ENCODE data around the gene CNTN1. TPM values are rescaled to one million over a fixed set of nuclear protein-coding genes. Genes with fewer than 3 reads are reported as not detected.

The CNTN1 gene
- total RNA-seq, 2 donors from 2014 or later: 1.3 to 3.1 TPM

DNA sequence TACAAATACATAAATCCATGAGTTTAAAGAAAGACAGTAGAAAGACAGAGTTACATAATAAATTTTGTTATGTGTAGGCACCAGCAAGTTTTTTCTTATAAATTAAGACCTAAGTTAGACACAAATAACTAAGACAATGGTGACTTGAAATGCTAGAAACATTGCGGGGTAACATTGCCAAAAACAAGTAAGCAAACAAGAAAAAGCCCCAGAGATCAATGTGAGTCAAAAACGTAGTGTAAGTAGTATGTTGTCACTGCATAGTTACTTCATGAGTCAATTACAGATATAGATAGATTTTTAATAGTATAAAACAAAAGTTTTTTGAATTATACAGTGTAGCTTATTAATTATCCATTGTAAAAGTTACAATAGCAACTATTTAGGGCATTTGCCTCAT is 83.4 kb downstream of the CNTN1 start:
- TF ChIP-seq POLR2A (IDR thresholded peaks at IDR 0.05) (no peak), CTCF (IDR thresholded peaks at IDR 0.05) (no peak)
- H3K36me3 ChIP-seq (replicated peaks in 1 of 2; ENCODE audit: insufficient read depth in 1 of 2, low read depth in 2 of 2): no peaks in the 10 kb centered on the region
- no peaks in the 10 kb centered on the region for H3K4me1 ChIP-seq
- WGBS, 2 donors: 48 to 49% methylated on average over 2 of the region's 2 CpGs
- H3K27me3 ChIP-seq: no peaks in the 10 kb centered on the region
- no peak for DNase-seq
- intact Hi-C loops (cut with DNase I): no loop called here
- ATAC-seq: no peak
- no peak overlapping the region for H3K27ac ChIP-seq
- H3K4me3 ChIP-seq: no peak overlapping the region
- H3K9me3 ChIP-seq: no peaks in the 10 kb centered on the region

GRCh38 chr12:40784102-40784501 is 91.9 kb downstream of the CNTN1 start:
- intact Hi-C loops (cut with DNase I): no loop called here
- Histone ChIP-seq H3K9me3 (no peaks in the 10 kb centered on the region), H3K4me3 (no peak overlapping the region), H3K4me1 (no peaks in the 10 kb centered on the region), H3K36me3 (replicated peaks in 1 of 2; ENCODE audit: insufficient read depth in 1 of 2, low read depth in 2 of 2) (no peaks in the 10 kb centered on the region), H3K27ac (no peak overlapping the region), H3K27me3 (no peaks in the 10 kb centered on the region)
- DNase-seq (no peak), ATAC-seq (no peak)
- 63 to 75% methylated on average over 2 of the region's 2 CpGs for WGBS, 2 donors
- TF ChIP-seq CTCF (IDR thresholded peaks at IDR 0.05): no peak
- no peak for TF ChIP-seq POLR2A (IDR thresholded peaks at IDR 0.05)

DNA sequence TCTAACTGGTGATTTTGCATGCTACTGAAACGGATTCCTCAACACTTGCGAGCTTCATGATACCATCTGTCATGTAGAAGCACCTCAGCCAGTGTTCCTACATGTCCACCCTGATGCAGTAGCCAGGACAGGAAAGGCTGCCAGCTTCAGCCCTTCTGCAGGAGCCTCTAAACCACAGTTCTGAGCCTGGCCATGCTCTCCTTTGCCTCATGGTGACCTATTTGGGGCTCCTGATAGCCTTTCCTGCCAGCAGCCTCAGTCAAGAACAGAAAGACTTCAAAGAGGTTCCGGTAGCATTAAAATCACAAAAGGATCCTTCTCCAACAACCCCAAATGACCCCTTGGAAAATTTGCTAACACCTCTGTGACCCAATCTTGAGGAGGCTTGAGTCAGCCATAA is 96.0 kb downstream of the CNTN1 start:
- ATAC-seq (no peak), DNase-seq (peak in 1 of 4 donors; percentile 4)
- TF ChIP-seq CTCF (IDR thresholded peaks at IDR 0.05) (no peak), POLR2A (IDR thresholded peaks at IDR 0.05) (no peak)
- no peaks in the 10 kb centered on the region for H3K9me3 ChIP-seq
- no peak overlapping the region for H3K27ac ChIP-seq
- H3K27me3 ChIP-seq: no peaks in the 10 kb centered on the region
- H3K4me1 ChIP-seq: no peaks in the 10 kb centered on the region
- WGBS, 2 donors: 43 to 47% methylated on average over 3 of the region's 3 CpGs
- intact Hi-C loops (cut with DNase I): no loop called here
- H3K36me3 ChIP-seq (replicated peaks in 1 of 2; ENCODE audit: insufficient read depth in 1 of 2, low read depth in 2 of 2): no peaks in the 10 kb centered on the region
- H3K4me3 ChIP-seq: no peak overlapping the region

DNA sequence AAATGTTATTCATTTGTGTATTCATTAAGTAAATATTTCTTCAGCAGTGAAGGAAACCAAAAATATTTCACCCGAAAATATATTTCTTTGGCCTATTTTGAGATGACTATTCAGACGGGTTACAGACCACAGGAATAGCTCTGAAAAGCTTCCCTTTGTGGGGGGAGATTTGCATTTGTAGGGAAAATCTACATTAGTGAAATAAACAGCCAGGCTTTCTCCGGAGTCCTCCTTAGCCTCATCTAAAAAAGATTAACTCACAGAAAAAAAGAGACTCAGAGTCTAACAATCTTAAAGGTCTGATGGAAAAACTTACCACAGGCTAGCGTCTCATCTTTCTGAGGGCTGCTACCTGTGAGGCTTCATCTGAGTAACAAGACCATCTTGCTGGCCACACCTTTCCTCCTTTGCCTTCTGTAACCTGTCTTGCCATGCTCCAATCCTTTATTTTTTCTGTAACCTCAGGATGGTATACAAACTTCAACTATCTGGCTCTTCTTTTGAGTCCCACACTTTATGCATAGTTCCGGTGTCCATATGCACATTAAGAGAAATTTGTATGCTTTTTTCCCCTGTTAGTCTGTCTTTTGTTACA is 100.7 kb downstream of the CNTN1 start:
- H3K27ac ChIP-seq: no peak overlapping the region
- no peak for TF ChIP-seq POLR2A (IDR thresholded peaks at IDR 0.05)
- no peak for TF ChIP-seq CTCF (IDR thresholded peaks at IDR 0.05)
- 32 to 37% methylated on average over 5 of the region's 5 CpGs for WGBS, 2 donors
- no peaks in the 10 kb centered on the region for H3K36me3 ChIP-seq (replicated peaks in 1 of 2; ENCODE audit: insufficient read depth in 1 of 2, low read depth in 2 of 2)
- no peak overlapping the region for H3K4me3 ChIP-seq
- intact Hi-C loops (cut with DNase I): no loop called here
- ATAC-seq: no peak
- DNase-seq: no peak
- H3K9me3 ChIP-seq: no peaks in the 10 kb centered on the region
- no peaks in the 10 kb centered on the region for H3K4me1 ChIP-seq
- no peaks in the 10 kb centered on the region for H3K27me3 ChIP-seq

GRCh38 chr12:40793471-40793870 is 101.2 kb downstream of the CNTN1 start:
- ATAC-seq (no peak), DNase-seq (no peak)
- Histone ChIP-seq H3K36me3 (replicated peaks in 1 of 2; ENCODE audit: insufficient read depth in 1 of 2, low read depth in 2 of 2) (no peaks in the 10 kb centered on the region), H3K9me3 (no peaks in the 10 kb centered on the region), H3K27me3 (no peaks in the 10 kb centered on the region), H3K4me1 (no peaks in the 10 kb centered on the region), H3K4me3 (no peak overlapping the region), H3K27ac (no peak overlapping the region)
- TF ChIP-seq CTCF (IDR thresholded peaks at IDR 0.05) (no peak), POLR2A (IDR thresholded peaks at IDR 0.05) (no peak)
- intact Hi-C loops (cut with DNase I): no loop called here
- WGBS, 2 donors: 48 to 53% methylated on average over 1 of the region's 1 CpG
